B cell (primary cell): ENCODE data around the gene GMFB.

Experiments used
- EZH2 ChIP-seq: IDR thresholded peaks from 2 replicates; pipeline ENCODE4 v1.6.1; 2012; ENCODE audit warnings: borderline replicate concordance, low read depth, mild to moderate bottlenecking, moderate library complexity, low read length; ENCODE audit not compliant: insufficient read depth, poor library complexity, severe bottlenecking
- TF ChIP-seq, protein P1 (sequence below): fragments of 200-600 bp; IDR thresholded peaks from one replicate; pipeline ENCODE4 v1.8.0; 2022; ENCODE audit warnings: antibody characterized with exemption, mild to moderate bottlenecking

GRCh38 chr14:54480830-54481562, 7.8 kb downstream of the GMFB start:
- TF ChIP-seq, protein P1, sequence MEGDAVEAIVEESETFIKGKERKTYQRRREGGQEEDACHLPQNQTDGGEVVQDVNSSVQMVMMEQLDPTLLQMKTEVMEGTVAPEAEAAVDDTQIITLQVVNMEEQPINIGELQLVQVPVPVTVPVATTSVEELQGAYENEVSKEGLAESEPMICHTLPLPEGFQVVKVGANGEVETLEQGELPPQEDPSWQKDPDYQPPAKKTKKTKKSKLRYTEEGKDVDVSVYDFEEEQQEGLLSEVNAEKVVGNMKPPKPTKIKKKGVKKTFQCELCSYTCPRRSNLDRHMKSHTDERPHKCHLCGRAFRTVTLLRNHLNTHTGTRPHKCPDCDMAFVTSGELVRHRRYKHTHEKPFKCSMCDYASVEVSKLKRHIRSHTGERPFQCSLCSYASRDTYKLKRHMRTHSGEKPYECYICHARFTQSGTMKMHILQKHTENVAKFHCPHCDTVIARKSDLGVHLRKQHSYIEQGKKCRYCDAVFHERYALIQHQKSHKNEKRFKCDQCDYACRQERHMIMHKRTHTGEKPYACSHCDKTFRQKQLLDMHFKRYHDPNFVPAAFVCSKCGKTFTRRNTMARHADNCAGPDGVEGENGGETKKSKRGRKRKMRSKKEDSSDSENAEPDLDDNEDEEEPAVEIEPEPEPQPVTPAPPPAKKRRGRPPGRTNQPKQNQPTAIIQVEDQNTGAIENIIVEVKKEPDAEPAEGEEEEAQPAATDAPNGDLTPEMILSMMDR = no peak
- no peak for TF ChIP-seq EZH2
